Esophagus squamous epithelium (tissue), 5 donors: ENCODE measurements around the gene REST. TPM values are rescaled to one million over a fixed set of nuclear protein-coding genes. Genes with fewer than 3 reads are reported as not detected.

Experiments used
- DNase-seq: peaks from one replicate; lab custom pipeline; 2025; lab: John Stamatoyannopoulos, UW
- H3K27ac ChIP-seq, 4 donors: fragments of 200-600 bp; sonication (generic); one replicate each; pipeline ENCODE4 v1.5.1; 2016 to 2019; ENCODE audit warnings: mild to moderate bottlenecking in 1 of 4
- H3K27me3 ChIP-seq, 4 donors: fragments of 200-600 bp; sonication (generic); 1 replicate in 3 of 4; 2 replicates in 1 of 4; pipeline versions ENCODE4 v1.5.1 to v1.6.0; 2017 to 2021; ENCODE audit warnings: antibody characterized with exemption in 1 of 4
- H3K36me3 ChIP-seq, 3 donors: fragments of 200-600 bp; sonication (generic); one replicate each; pipeline ENCODE4 v1.5.1; 2016 to 2019
- H3K4me1 ChIP-seq, 3 donors: fragments of 200-600 bp; sonication (generic); one replicate each; pipeline ENCODE4 v1.5.1; 2017 to 2019
- H3K4me3 ChIP-seq, 4 donors: fragments of 200-600 bp; sonication (generic); 1 replicate in 3 of 4; 2 replicates in 1 of 4; pipeline ENCODE4 v1.5.1; 2016 to 2019; ENCODE audit warnings: mild to moderate bottlenecking in 2 of 4, moderate library complexity in 1 of 4
- H3K9me3 ChIP-seq, 3 donors: fragments of 200-600 bp; sonication (generic); one replicate each; pipeline ENCODE4 v1.5.1; 2016 to 2019
- CTCF ChIP-seq, 6 experiments: fragments of 450-650 bp in 4 of 6; fragments of 200-600 bp in 2 of 6; sonication (generic) in 2 of 6; IDR thresholded peaks; one replicate each; pipeline ENCODE4 v1.5.1; 2016 to 2019; ENCODE audit warnings: antibody characterized with exemption in 6 of 6, mild to moderate bottlenecking in 4 of 6, moderate library complexity in 4 of 6
- POLR2A ChIP-seq, 4 donors: fragments of 450-650 bp; IDR thresholded peaks; one replicate each; pipeline ENCODE4 v1.6.1; 2017; ENCODE audit warnings: antibody characterized with exemption in 4 of 4, mild to moderate bottlenecking in 4 of 4, moderate library complexity in 3 of 4
- WGBS, 2 donors: methylation state at CpG; one replicate each; pipeline ENCODE4 v1.1.5; 2018; 5-methylcytosine and 5-hydroxymethylcytosine counted together
- intact Hi-C: fragments of 100-400 bp; cut with DNase I; formaldehyde crosslinking; loops from one replicate; pipeline ENCODE4 v1.15.0; 2022
- total RNA-seq, 4 donors: library from RNA; depleted of rRNA; stranded (reverse); fragments of >200 nt; gene quantifications; one replicate each; pipeline ENCODE4 v1.1.0, GENCODE V29; 2016
- donor health status: DM: yes; HTN: yes; CAD: no.

The REST gene
- total RNA-seq, 4 donors from 2014 or later: 19.3 to 28.3 (median 22.7) TPM

GRCh38 chr4:56941403-56941802 lies 33.7 kb downstream of the REST start:
- Histone ChIP-seq H3K36me3 (peaks cover 0 to 45% (median 0%) of the 10 kb centered on the region in 3 donors), H3K4me1 (peaks cover 0 to 20% (median 8%) of the 10 kb centered on the region in 3 donors), H3K27ac (no peak overlapping the region), H3K27me3 (no peaks in the 10 kb centered on the region), H3K9me3 (no peaks in the 10 kb centered on the region), H3K4me3 (no peak overlapping the region)
- intact Hi-C loops: no loop called here
- DNase-seq: no peak
- WGBS, 2 donors: 69 to 81% methylated on average over 3 of the region's 3 CpGs
- TF ChIP-seq POLR2A (IDR thresholded peaks at IDR 0.05) (no peak), CTCF (IDR thresholded peaks at IDR 0.05) (no peak)

GRCh38 chr4:56953680-56954520 lies 46.2 kb downstream of the REST start:
- Histone ChIP-seq H3K4me1 (peaks cover 0 to 14% (median 8%) of the 10 kb centered on the region in 3 donors), H3K9me3 (no peaks in the 10 kb centered on the region)
- 81% methylated on average over 9 of the region's 9 CpGs for WGBS, 2 donors

GRCh38 chr4:56958111-56958517 lies 50.4 kb downstream of the REST start:
- H3K27ac ChIP-seq: peak overlapping the region in 3 of 4 donors; percentile 1 to 56 (median 46)

More at GRCh38 chr4:56953680-56954520, 46.2 kb downstream of the REST start:
- Histone ChIP-seq H3K27ac (no peak overlapping the region), H3K4me3 (no peak overlapping the region), H3K36me3 (no peaks in the 10 kb centered on the region), H3K27me3 (no peaks in the 10 kb centered on the region)
- TF ChIP-seq POLR2A (IDR thresholded peaks at IDR 0.05) (no peak), CTCF (IDR thresholded peaks at IDR 0.05) (no peak)
- intact Hi-C loops: no loop called here
- no peak for DNase-seq

GRCh38 chr4:56959100-56959499 lies 51.4 kb downstream of the REST start:
- H3K4me3 ChIP-seq: no peak overlapping the region
- H3K27ac ChIP-seq: no peak overlapping the region
- WGBS, 2 donors: 25 to 35% methylated on average over 1 of the region's 1 CpG
- peaks cover 0 to 17% (median 10%) of the 10 kb centered on the region in 3 donors for H3K4me1 ChIP-seq
- intact Hi-C loops: no loop called here
- no peak for DNase-seq
- H3K27me3 ChIP-seq: no peaks in the 10 kb centered on the region
- no peaks in the 10 kb centered on the region for H3K9me3 ChIP-seq
- TF ChIP-seq CTCF (IDR thresholded peaks at IDR 0.05) (no peak), POLR2A (IDR thresholded peaks at IDR 0.05) (no peak)
- peaks cover 0 to 38% (median 12%) of the 10 kb centered on the region in 3 donors for H3K36me3 ChIP-seq

More at GRCh38 chr4:56958111-56958517, 50.4 kb downstream of the REST start:
- no peak for TF ChIP-seq CTCF (IDR thresholded peaks at IDR 0.05)
- TF ChIP-seq POLR2A (IDR thresholded peaks at IDR 0.05): no peak
- peaks cover 0 to 17% (median 10%) of the 10 kb centered on the region in 3 donors for H3K4me1 ChIP-seq
- WGBS, 2 donors: 16 to 26% methylated on average over 7 of the region's 7 CpGs
- H3K27me3 ChIP-seq: no peaks in the 10 kb centered on the region
- peaks cover 0 to 28% (median 10%) of the 10 kb centered on the region in 3 donors for H3K36me3 ChIP-seq
- intact Hi-C loops: no loop called here
- no peaks in the 10 kb centered on the region for H3K9me3 ChIP-seq
- peak; percentile 33 for DNase-seq
- peak overlapping the region in 1 of 4 donors; percentile 14 for H3K4me3 ChIP-seq

GRCh38 chr4:56961107-56961500 lies 53.4 kb downstream of the REST start:
- intact Hi-C loops: no loop called here
- WGBS, 2 donors: 95 to 100% methylated on average over 2 of the region's 2 CpGs
- TF ChIP-seq CTCF (IDR thresholded peaks at IDR 0.05) (no peak), POLR2A (IDR thresholded peaks at IDR 0.05) (no peak)
- no peak for DNase-seq
- no peaks in the 10 kb centered on the region for H3K27me3 ChIP-seq
- H3K4me3 ChIP-seq: no peak overlapping the region
- H3K9me3 ChIP-seq: no peaks in the 10 kb centered on the region
- H3K27ac ChIP-seq: no peak overlapping the region
- H3K4me1 ChIP-seq: peaks cover 0 to 17% (median 10%) of the 10 kb centered on the region in 3 donors
- H3K36me3 ChIP-seq: peaks cover 2 to 58% (median 25%) of the 10 kb centered on the region in 3 donors
